Adipose tissue (tissue), 3 donors: ENCODE data around the gene OAF. TPM values are rescaled to one million over a fixed set of nuclear protein-coding genes. Genes with fewer than 3 reads are reported as not detected.
"Not testable (repeated sequence)": the region's sequence is repeated elsewhere in the genome, so short reads cannot be mapped to it uniquely, and the experiment has no call there.

Experiments
- H3K27ac ChIP-seq: one replicate; pipeline ENCODE4 v1.5.1; 2013; ENCODE audit warnings: low read depth, low read length
- WGBS, 3 donors: extraction: QIAGEN DNeasy Blood & Tissue Kit; methylation state at CpG; one replicate each; pipeline ENCODE4 v1.1.7; 2013; 5-methylcytosine and 5-hydroxymethylcytosine counted together
- polyA plus RNA-seq, 3 donors: library from polyadenylated mRNA; stranded (reverse); fragments of 200-250 nt; gene quantifications; one replicate each; pipeline ENCODE4 v1.2.3, GENCODE V29; 2013
- donor health status: healthy with polysubstance abuse.
- donor health status: Bipolar disorder and iron deficiency.
- donor health status: healthy.

Gene OAF
- polyA plus RNA-seq, 3 donors, result 37.0 to 110 (median 49.4) TPM

- H3K27ac ChIP-seq, result not testable (repeated sequence)
- WGBS, 3 donors, result 93 to 98% (median 95%) methylated on average over 2 of the region's 2 CpGs
These were observed 63.1 kb downstream of the OAF start for GRCh38 chr11:120273956-120274355.

GRCh38 chr11:120279502-120279901 is 68.7 kb downstream of the OAF start:
- H3K27ac ChIP-seq, result no peak overlapping the region
- WGBS, 3 donors, result 85 to 88% (median 87%) methylated on average over 5 of the region's 5 CpGs

Other genes with a start within 250 kb of the OAF start
- 1 to 10 TPM in 2 of 3 donors, under 1 TPM in 1; 0.41 to 2.1 (median 1.8) TPM for gene TRIM29, start 72.9 kb upstream of the OAF start, polyA plus RNA-seq
- under 1 TPM in 2 of 3 donors, not detected in 1; 0.08 to 0.16 TPM for gene POU2F3, start 29.1 kb downstream of the OAF start, polyA plus RNA-seq
- 1 to 10 TPM; 1.7 to 3.6 (median 2.7) TPM for gene TLCD5, start 114.3 kb downstream of the OAF start, polyA plus RNA-seq
- 10 to 100 TPM; 13.9 to 27.7 (median 20.7) TPM for gene ARHGEF12, start 125.4 kb downstream of the OAF start, polyA plus RNA-seq